Measurements from ENCODE around the gene NCKAP5.

Gene NCKAP5

GRCh38 chr2:133581010-133581760 is 12.9 kb upstream of the NCKAP5 start:
- H4K20me1 ChIP-seq (ENCODE audit: insufficient read depth, low read length): no peaks in the 10 kb centered on the region
- H3K27me3 ChIP-seq (ENCODE audit: insufficient read depth, low read length): no peaks in the 10 kb centered on the region
- H3K79me2 ChIP-seq (ENCODE audit: insufficient read depth, low read length): no peaks in the 10 kb centered on the region
- H3F3A ChIP-seq (ENCODE audit: insufficient read depth, low read length): no peaks in the 10 kb centered on the region
- no peak overlapping the region for H3K4me2 ChIP-seq (ENCODE audit: low read length)
- no peaks in the 10 kb centered on the region for H3K9me2 ChIP-seq (ENCODE audit: low read depth, low read length)
- no peaks in the 10 kb centered on the region for H3K4me1 ChIP-seq (ENCODE audit: insufficient read depth, low read length, severe bottlenecking)
- no peak overlapping the region for H3K4me3 ChIP-seq (ENCODE audit: low read depth, low read length, poor library complexity, severe bottlenecking)
- no peaks in the 10 kb centered on the region for H3K36me3 ChIP-seq (ENCODE audit: insufficient read depth, low read length)
- no peak overlapping the region for H2AFZ ChIP-seq (ENCODE audit: low read length)
- H3K9me3 ChIP-seq (ENCODE audit: low read length): no peaks in the 10 kb centered on the region
- H3K9ac ChIP-seq (ENCODE audit: low read length): no peak overlapping the region
- no peak overlapping the region for H3K27ac ChIP-seq (ENCODE audit: low read depth, low read length, poor library complexity, severe bottlenecking)
- TF ChIP-seq EZH2 (IDR thresholded peaks at IDR 0.05; ENCODE audit: borderline replicate concordance, low read length): no peak
- TF ChIP-seq, protein P1, sequence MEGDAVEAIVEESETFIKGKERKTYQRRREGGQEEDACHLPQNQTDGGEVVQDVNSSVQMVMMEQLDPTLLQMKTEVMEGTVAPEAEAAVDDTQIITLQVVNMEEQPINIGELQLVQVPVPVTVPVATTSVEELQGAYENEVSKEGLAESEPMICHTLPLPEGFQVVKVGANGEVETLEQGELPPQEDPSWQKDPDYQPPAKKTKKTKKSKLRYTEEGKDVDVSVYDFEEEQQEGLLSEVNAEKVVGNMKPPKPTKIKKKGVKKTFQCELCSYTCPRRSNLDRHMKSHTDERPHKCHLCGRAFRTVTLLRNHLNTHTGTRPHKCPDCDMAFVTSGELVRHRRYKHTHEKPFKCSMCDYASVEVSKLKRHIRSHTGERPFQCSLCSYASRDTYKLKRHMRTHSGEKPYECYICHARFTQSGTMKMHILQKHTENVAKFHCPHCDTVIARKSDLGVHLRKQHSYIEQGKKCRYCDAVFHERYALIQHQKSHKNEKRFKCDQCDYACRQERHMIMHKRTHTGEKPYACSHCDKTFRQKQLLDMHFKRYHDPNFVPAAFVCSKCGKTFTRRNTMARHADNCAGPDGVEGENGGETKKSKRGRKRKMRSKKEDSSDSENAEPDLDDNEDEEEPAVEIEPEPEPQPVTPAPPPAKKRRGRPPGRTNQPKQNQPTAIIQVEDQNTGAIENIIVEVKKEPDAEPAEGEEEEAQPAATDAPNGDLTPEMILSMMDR (IDR thresholded peaks at IDR 0.05; ENCODE audit: low read length): no peak

GRCh38 chr2:133579274-133579673 is 11.0 kb upstream of the NCKAP5 start:
- Histone ChIP-seq H3K36me3 (ENCODE audit: insufficient read depth, low read length) (no peaks in the 10 kb centered on the region), H3K27me3 (ENCODE audit: insufficient read depth, low read length) (no peaks in the 10 kb centered on the region), H3K9me2 (ENCODE audit: low read depth, low read length) (no peaks in the 10 kb centered on the region), H3K27ac (ENCODE audit: low read depth, low read length, poor library complexity, severe bottlenecking) (no peak overlapping the region), H3K9ac (ENCODE audit: low read length) (no peak overlapping the region), H3K4me2 (ENCODE audit: low read length) (no peak overlapping the region), H3K9me3 (ENCODE audit: low read length) (no peaks in the 10 kb centered on the region), H4K20me1 (ENCODE audit: insufficient read depth, low read length) (no peaks in the 10 kb centered on the region), H3K4me3 (ENCODE audit: low read depth, low read length, poor library complexity, severe bottlenecking) (no peak overlapping the region), H3K4me1 (ENCODE audit: insufficient read depth, low read length, severe bottlenecking) (no peaks in the 10 kb centered on the region), H3K79me2 (ENCODE audit: insufficient read depth, low read length) (no peaks in the 10 kb centered on the region), H3F3A (ENCODE audit: insufficient read depth, low read length) (no peaks in the 10 kb centered on the region), H2AFZ (ENCODE audit: low read length) (no peak overlapping the region)
- TF ChIP-seq, protein P1 (IDR thresholded peaks at IDR 0.05; ENCODE audit: low read length): no peak
- no peak for TF ChIP-seq EZH2 (IDR thresholded peaks at IDR 0.05; ENCODE audit: borderline replicate concordance, low read length)

DNA sequence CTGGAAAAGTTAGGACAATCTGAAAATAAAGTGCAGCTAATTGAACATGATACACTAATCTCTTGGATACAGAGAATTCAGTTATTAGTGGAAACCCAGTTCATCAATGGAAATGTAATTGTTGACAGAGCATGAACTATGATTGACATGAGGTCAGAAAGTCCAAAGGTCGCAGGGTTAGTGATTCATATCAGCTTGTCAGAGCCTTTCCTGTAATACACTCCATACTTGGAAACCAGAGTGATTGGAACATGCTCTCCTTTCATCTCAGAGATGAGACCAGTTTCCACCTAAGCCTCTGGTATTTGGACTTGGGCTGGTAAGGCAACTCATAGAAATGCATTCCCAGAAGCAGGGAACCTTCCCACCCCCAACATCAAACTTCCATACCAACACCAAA is 8.5 kb upstream of the NCKAP5 start:
- no peaks in the 10 kb centered on the region for H4K20me1 ChIP-seq (ENCODE audit: insufficient read depth, low read length)
- H3K9me3 ChIP-seq (ENCODE audit: low read length): no peaks in the 10 kb centered on the region
- TF ChIP-seq, protein P1 (IDR thresholded peaks at IDR 0.05; ENCODE audit: low read length): no peak
- TF ChIP-seq EZH2 (IDR thresholded peaks at IDR 0.05; ENCODE audit: borderline replicate concordance, low read length): no peak
- no peak overlapping the region for H2AFZ ChIP-seq (ENCODE audit: low read length)
- H3K27ac ChIP-seq (ENCODE audit: low read depth, low read length, poor library complexity, severe bottlenecking): no peak overlapping the region
- no peaks in the 10 kb centered on the region for H3K9me2 ChIP-seq (ENCODE audit: low read depth, low read length)
- H3K79me2 ChIP-seq (ENCODE audit: insufficient read depth, low read length): no peaks in the 10 kb centered on the region
- no peak overlapping the region for H3K4me2 ChIP-seq (ENCODE audit: low read length)
- H3F3A ChIP-seq (ENCODE audit: insufficient read depth, low read length): no peaks in the 10 kb centered on the region
- H3K9ac ChIP-seq (ENCODE audit: low read length): no peak overlapping the region
- no peaks in the 10 kb centered on the region for H3K27me3 ChIP-seq (ENCODE audit: insufficient read depth, low read length)
- no peaks in the 10 kb centered on the region for H3K36me3 ChIP-seq (ENCODE audit: insufficient read depth, low read length)
- no peak overlapping the region for H3K4me3 ChIP-seq (ENCODE audit: low read depth, low read length, poor library complexity, severe bottlenecking)
- H3K4me1 ChIP-seq (ENCODE audit: insufficient read depth, low read length, severe bottlenecking): no peaks in the 10 kb centered on the region
